BJ (cell line): ENCODE measurements around the gene NOG. TPM values are rescaled to one million over a fixed set of nuclear protein-coding genes. Genes with fewer than 3 reads are reported as not detected.

Source experiments
- CTCF ChIA-PET: fragments of 350-600 bp; formaldehyde crosslinking; extraction: SDS; loops from one replicate; lab custom pipeline; 2021; ENCODE audit warnings: antibody characterized with exemption, inconsistent platforms; lab: Yijun Ruan, JAX
- POLR2A ChIA-PET: fragments of 300-600 bp; sonication (Branson Sonifier 250); formaldehyde crosslinking; extraction: SDS; loops from one replicate; lab custom pipeline; 2021; ENCODE audit warnings: antibody characterized with exemption; lab: Charles Lee
- DNase-seq: peaks from one replicate; pipeline ENCODE4 v3.0.0-alpha.2; 2011; ENCODE audit warnings: low read depth
- H3K27me3 ChIP-seq: 2 replicates; pipeline ENCODE4 v1.6.0; 2011; ENCODE audit warnings: low read length; ENCODE audit not compliant: control insufficient read depth, insufficient read depth
- H3K36me3 ChIP-seq: 2 replicates; pipeline ENCODE4 v1.5.1; 2011; ENCODE audit warnings: low read length; ENCODE audit not compliant: control insufficient read depth, insufficient read depth
- H3K4me3 ChIP-seq: 2 replicates; pipeline ENCODE4 v1.5.1; 2011; ENCODE audit warnings: low read depth, mild to moderate bottlenecking, control low read depth, low read length
- CTCF ChIP-seq: IDR thresholded peaks from 2 replicates; pipeline ENCODE4 v1.5.1; 2011; ENCODE audit warnings: low read depth, mild to moderate bottlenecking, control low read depth, inconsistent platforms, low read length, moderate library complexity; ENCODE audit not compliant: insufficient read depth
- polyA plus RNA-seq: library from polyadenylated mRNA; depleted of rRNA; stranded (reverse); fragments of >200 nt; gene quantifications from 2 replicates; pipeline ENCODE4 v1.2.3, GENCODE V29; 2011; rRNA removed
- small RNA-seq: library from RNA; depleted of rRNA; stranded (forward); fragments of <200 nt; gene quantifications from one replicate; pipeline ENCODE3, GENCODE V24; 2012; ENCODE audit warnings: low replicate concordance, low read depth; ENCODE audit not compliant: insufficient read length

NOG gene
- polyA plus RNA-seq, 1 experiment: 0.49 TPM

GRCh38 chr17:56642424-56642823 lies 48.9 kb downstream of the NOG start:
- H3K4me3 ChIP-seq: no peak overlapping the region
- peaks cover 1% of the 10 kb centered on the region for H3K27me3 ChIP-seq
- ChIA-PET CTCF (interaction anchor here (0.9 kb wide), 1 partner anchor 11 kb away, joined by 3 read pairs; no protein-coding TSS in a partner anchor), POLR2A (no interaction called here)
- H3K36me3 ChIP-seq: no peaks in the 10 kb centered on the region
- no peak for TF ChIP-seq CTCF
- DNase-seq: no peak

Small RNA genes within 50 kb of the gene (small RNA-seq; reads per million reads assigned to genes)
- gene RPL39P33: not detected

Other genes starting within 250 kb of the NOG start
- gene C17orf67, start 240.2 kb downstream of the NOG start, polyA plus RNA-seq: 0.49 and 0.50 TPM in 2 replicates
- 1.9 and 2.1 TPM in 2 replicates for gene DGKE, start 240.5 kb downstream of the NOG start, polyA plus RNA-seq